Activated CD8-positive, alpha-beta T cell treated with anti-CD3 and anti-CD28 coated beads, Interleukin-2, amount 10 ng/mL, durations not matched to agents 7 days and 5 days (primary cell): ENCODE data around the gene ERVK3-1. TPM values are rescaled to one million over a fixed set of nuclear protein-coding genes. Genes with fewer than 3 reads are reported as not detected.
"Not testable (repeated sequence)": the region's sequence is repeated elsewhere in the genome, so short reads cannot be mapped to it uniquely, and the experiment has no call there.

Experiments
- ATAC-seq: fragments of 150-1000 bp; cut with Tn5 transposase; one replicate; pipeline ENCODE4 v1.10.0; 2021; ENCODE audit warnings: moderate library complexity
- CTCF ChIA-PET: fragments of 350-600 bp; sonication (Branson Sonifier 250); formaldehyde crosslinking; loops from one replicate; lab custom pipeline; 2021; ENCODE audit warnings: antibody characterized with exemption; lab: Charles Lee
- POLR2A ChIA-PET: fragments of 350-600 bp; sonication (Branson Sonifier 250); formaldehyde crosslinking; loops from one replicate; lab custom pipeline; 2021; ENCODE audit warnings: antibody characterized with exemption; lab: Charles Lee
- DNase-seq: peaks from one replicate; pipeline ENCODE4 v3.0.0-alpha.2; 2020
- H3K27ac Mint-ChIP-seq: one replicate; pipeline ENCODE4 v1.8.0; 2021; ENCODE audit warnings: mild to moderate bottlenecking, mixed read lengths
- H3K27me3 Mint-ChIP-seq: one replicate; pipeline ENCODE4 v1.8.0; 2021; ENCODE audit warnings: low read depth, mixed read lengths
- H3K36me3 Mint-ChIP-seq: one replicate; pipeline ENCODE4 v1.8.0; 2021; ENCODE audit warnings: low read depth, mixed read lengths
- H3K4me1 Mint-ChIP-seq: one replicate; pipeline ENCODE4 v1.8.0; 2021; ENCODE audit warnings: low read depth, mixed read lengths
- H3K4me3 Mint-ChIP-seq: one replicate; pipeline ENCODE4 v1.8.0; 2021; ENCODE audit warnings: mild to moderate bottlenecking, mixed read lengths
- H3K9me3 Mint-ChIP-seq: one replicate; pipeline ENCODE4 v1.8.0; 2022; ENCODE audit warnings: mixed read lengths; ENCODE audit not compliant: insufficient read depth
- total RNA-seq, 2 experiments: library from RNA; stranded (reverse); gene quantifications; one replicate each; pipeline ENCODE4 v1.2.3, GENCODE V29; 2021

ERVK3-1 gene
- total RNA-seq, 2 experiments from 2014 or later = 60.7 to 61.9 TPM

DNA sequence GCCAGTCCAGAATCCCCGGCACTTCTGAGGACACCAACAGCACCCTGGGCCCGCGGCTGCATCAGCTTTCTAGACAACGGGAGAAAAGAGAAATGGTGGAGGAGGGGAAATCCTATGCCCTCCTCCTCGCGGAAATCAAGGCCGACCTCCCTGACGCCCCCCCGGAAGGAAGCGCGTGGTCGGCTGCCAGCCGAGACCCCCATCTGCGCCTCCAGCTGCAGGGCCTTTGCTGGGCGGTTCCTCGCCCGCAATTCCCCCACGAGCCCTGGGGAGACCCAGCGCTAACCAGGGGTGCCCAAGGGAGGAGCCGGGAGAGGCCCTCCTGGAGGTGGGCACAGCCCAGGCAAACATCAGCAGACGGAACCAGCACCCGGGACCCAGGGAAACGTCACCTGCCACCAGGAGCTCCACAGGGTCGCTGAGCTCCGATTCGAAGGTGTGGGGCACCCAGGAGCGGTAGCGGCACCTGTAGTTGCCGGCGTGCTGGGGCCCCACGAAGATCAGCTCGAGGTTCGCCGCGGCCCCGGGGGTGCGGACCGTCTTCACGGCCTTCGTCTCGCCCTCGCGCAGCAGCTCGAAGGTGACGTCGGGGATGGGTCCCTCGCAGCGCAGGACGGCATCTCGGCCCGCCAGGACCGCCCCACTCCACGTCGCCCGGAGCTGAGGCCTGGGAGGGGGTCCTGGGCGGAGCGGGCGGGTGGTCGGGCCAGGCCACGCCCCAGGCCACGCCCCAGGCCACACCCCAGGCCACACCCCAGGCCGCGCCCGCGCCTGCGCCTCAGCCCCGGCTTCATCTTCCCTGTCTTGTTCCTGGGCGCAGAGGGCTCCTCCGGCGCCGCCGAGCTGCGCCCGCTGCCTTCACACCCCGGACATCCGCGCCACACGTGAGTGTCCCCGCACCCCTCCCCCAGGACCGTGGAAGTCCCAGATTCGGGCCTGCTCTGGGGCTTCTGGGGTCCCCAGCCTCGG is 42.1 kb downstream of the ERVK3-1 start:
- ATAC-seq (peak; percentile 93), DNase-seq (peak; percentile 80)
- no peaks in the 10 kb centered on the region for H3K27me3 Mint-ChIP-seq
- H3K4me1 Mint-ChIP-seq = peaks cover 31% of the 10 kb centered on the region
- ChIA-PET CTCF (interaction anchor here (0.6 to 2.4 kb wide), 7 partner anchors 9 to 172 kb away, joined by 3 to 13 read pairs (median 4); partner anchors contain the start of gene ZBTB45), POLR2A (interaction anchor here (0.6 to 3.4 kb wide), 13 partner anchors 9 to 197 kb away, joined by 3 to 25 read pairs (median 3); partner anchors contain the start of genes ERVK3-1, TRIM28, ZNF274 and ZNF497)
- H3K4me3 Mint-ChIP-seq = peak overlapping the region; percentile 95
- peaks cover 33% of the 10 kb centered on the region for H3K36me3 Mint-ChIP-seq
- no peaks in the 10 kb centered on the region for H3K9me3 Mint-ChIP-seq
- H3K27ac Mint-ChIP-seq = peak overlapping the region; percentile 87

DNA sequence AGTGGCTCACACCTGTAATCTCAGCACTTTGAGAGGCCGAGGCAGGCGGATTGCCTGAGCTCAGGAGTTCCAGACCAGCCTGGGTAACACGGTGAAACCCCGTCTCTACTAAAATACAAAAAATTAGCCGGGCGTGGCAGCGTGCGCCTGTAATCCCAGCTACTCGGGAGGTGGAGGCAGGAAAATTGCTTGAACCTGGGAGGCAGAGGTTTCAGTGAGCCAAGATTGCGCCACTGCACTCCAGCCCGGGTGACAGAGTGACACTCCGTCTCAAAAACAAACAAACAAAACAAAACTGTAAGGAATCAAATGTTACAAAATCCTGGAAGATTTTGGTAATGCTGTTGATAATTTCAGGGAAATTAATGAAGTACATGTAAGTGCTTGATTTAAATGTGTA is 42.9 kb downstream of the ERVK3-1 start:
- H3K4me1 Mint-ChIP-seq = peaks cover 31% of the 10 kb centered on the region
- not testable (repeated sequence) for DNase-seq, H3K27me3 Mint-ChIP-seq, H3K9me3 Mint-ChIP-seq
- H3K36me3 Mint-ChIP-seq = peaks cover 32% of the 10 kb centered on the region
- POLR2A ChIA-PET = interaction anchor here (0.6 to 3.4 kb wide), 7 partner anchors 8 to 196 kb away, joined by 3 to 25 read pairs (median 3); partner anchors contain the start of genes TRIM28, ZNF274 and ZNF497
- peak overlapping the region; percentile 95 for H3K4me3 Mint-ChIP-seq
- CTCF ChIA-PET = interaction anchor here (0.7 to 2.4 kb wide), 6 partner anchors 8 to 171 kb away, joined by 3 to 13 read pairs (median 4); partner anchors contain the start of gene ZBTB45
- peak overlapping the region; percentile 87 for H3K27ac Mint-ChIP-seq
- ATAC-seq = peak; percentile 2

DNA sequence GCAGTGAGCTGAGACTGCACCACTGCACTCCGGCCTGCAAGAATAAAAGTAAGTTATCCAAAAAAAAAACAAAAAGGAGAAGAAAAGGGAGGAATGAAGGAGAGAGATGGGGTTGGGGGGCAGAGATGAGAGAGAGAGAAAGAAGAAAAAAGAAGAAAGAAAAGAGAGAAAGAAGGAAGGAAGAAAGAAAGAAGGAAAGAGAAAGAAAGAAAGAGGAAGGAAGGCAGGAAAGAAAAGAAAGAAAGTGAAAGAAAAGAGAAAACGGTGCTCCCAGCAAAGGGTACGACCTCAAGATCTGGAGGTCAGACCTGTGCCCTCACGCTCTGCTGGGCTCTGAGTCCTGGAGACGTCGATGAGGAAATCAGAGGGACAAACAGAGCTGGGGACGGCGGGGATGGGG is 44.4 kb downstream of the ERVK3-1 start:
- H3K4me3 Mint-ChIP-seq = peak overlapping the region; percentile 22
- CTCF ChIA-PET = no interaction called here

DNA sequence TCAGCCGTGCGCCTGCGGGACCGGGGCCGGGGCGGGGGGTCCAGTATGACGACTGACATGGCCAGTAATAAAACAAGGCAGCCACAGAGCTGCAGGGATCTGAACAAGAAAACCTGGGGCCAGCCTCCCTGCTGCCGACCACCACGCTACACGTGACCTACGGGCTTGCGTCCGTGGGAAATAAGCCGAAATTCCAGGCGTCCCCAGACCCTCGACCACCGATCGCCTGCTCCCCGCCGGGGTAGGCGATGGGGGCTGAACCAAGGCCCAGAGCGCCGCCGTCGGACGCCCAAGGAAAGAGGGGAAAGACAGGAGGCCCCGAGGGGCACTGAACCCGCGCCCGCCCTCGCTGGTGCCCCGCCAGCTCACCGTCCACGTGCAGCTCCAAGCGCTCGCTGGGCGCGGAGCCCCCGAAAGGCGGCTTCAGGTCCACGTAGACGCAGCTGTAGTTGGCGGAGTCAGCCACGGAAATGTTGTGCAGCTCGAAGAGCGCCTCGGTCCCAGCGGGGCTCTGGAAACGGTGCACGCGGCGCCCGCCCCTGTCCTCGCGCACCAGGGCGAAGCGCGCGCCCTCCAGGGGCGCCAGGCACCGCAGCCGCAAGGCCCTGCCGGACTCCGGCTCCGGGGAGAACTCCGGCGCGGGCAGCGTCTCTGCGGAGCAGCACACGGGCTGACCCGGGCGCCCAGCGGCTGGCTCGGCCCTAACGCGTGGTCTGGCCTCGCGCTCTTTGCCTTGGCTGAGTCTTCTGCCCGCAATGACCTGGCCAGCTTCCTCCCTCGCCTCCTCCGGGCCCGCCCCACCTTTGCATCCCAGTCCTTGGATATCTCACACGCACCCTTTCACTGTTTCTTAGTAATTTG is 45.1 kb downstream of the ERVK3-1 start:
- ATAC-seq (no peak), DNase-seq (no peak)
- Mint-ChIP-seq H3K27me3 (no peaks in the 10 kb centered on the region), H3K27ac (peak overlapping the region; percentile 34), H3K4me3 (no peak overlapping the region), H3K4me1 (peaks cover 39% of the 10 kb centered on the region), H3K36me3 (peaks cover 35% of the 10 kb centered on the region), H3K9me3 (no peaks in the 10 kb centered on the region)
- CTCF ChIA-PET = no interaction called here
- POLR2A ChIA-PET = interaction anchor here (1.0 kb wide), 1 partner anchor 13 kb away, joined by 3 read pairs; the partner anchor contains the start of gene ZNF497

More for the DNA sequence above, 44.4 kb downstream of the ERVK3-1 start:
- Mint-ChIP-seq H3K9me3 (no peaks in the 10 kb centered on the region), H3K4me1 (peaks cover 33% of the 10 kb centered on the region), H3K27me3 (no peaks in the 10 kb centered on the region), H3K36me3 (peaks cover 34% of the 10 kb centered on the region), H3K27ac (peak overlapping the region; percentile 34)
- no peak for ATAC-seq
- POLR2A ChIA-PET = interaction anchor here (1.0 kb wide), 1 partner anchor 13 kb away, joined by 3 read pairs; the partner anchor contains the start of gene ZNF497
- DNase-seq = no peak

DNA sequence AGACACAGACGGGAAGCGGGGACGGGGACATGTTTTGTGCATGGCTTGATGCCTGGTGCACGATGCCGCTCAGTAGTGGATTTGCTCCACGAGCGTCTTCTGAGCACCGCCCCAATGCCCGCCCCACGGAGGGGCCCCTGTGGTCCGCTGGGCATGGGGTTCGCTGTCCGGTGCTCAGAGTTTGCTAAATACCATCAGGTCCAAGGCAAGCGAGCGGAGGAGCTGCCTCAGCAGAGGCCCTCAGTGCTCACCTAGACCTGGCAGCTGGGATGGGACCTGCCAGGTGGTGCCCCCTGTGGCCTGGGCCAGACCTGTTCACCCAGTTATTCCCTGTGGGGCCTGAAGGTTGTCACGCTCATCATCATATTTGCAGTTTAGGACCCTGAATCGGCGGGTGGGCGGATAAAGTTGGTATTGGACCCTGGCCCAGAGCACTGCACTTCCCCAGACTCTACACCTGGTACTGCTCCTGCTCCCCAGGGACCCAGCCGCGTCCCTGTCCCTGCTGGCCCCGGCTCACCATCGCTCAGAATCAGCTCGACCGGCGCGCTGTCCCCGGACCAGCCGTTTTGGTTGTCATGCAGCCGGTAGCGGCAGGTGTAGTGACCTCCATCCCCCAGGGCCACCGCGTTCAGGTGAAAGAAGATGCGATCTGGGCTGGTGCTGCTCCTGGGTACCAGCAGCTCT is 45.8 kb downstream of the ERVK3-1 start:
- POLR2A ChIA-PET = no interaction called here

DNA sequence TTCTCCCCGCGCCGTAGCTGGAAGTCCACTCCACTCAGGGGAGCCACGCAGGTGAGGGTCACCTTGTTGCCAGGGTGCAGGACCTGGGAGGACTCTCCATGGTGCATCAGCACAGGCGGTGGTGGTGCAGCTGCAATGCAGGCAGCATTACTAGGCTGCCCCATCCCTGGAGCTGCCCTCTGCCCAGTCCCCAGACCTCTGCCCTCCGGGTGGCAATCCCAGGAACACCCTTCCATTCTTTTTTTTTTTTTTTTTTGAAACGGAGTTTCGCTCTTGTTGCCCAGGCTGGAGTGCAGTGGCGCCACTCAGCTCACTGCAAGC is 46.3 kb downstream of the ERVK3-1 start:
- H3K36me3 Mint-ChIP-seq = peaks cover 43% of the 10 kb centered on the region
- DNase-seq (no peak), ATAC-seq (no peak)
- ChIA-PET CTCF (no interaction called here), POLR2A (no interaction called here)
- H3K4me3 Mint-ChIP-seq = no peak overlapping the region
- peaks cover 42% of the 10 kb centered on the region for H3K4me1 Mint-ChIP-seq
- no peaks in the 10 kb centered on the region for H3K9me3 Mint-ChIP-seq
- no peaks in the 10 kb centered on the region for H3K27me3 Mint-ChIP-seq
- no peak overlapping the region for H3K27ac Mint-ChIP-seq

More for the DNA sequence above, 45.8 kb downstream of the ERVK3-1 start:
- no peaks in the 10 kb centered on the region for H3K27me3 Mint-ChIP-seq
- no peak overlapping the region for H3K27ac Mint-ChIP-seq
- DNase-seq = no peak
- H3K4me1 Mint-ChIP-seq = peaks cover 40% of the 10 kb centered on the region
- H3K36me3 Mint-ChIP-seq = peaks cover 40% of the 10 kb centered on the region
- no peak for ATAC-seq
- no peaks in the 10 kb centered on the region for H3K9me3 Mint-ChIP-seq
- CTCF ChIA-PET = no interaction called here
- no peak overlapping the region for H3K4me3 Mint-ChIP-seq

DNA sequence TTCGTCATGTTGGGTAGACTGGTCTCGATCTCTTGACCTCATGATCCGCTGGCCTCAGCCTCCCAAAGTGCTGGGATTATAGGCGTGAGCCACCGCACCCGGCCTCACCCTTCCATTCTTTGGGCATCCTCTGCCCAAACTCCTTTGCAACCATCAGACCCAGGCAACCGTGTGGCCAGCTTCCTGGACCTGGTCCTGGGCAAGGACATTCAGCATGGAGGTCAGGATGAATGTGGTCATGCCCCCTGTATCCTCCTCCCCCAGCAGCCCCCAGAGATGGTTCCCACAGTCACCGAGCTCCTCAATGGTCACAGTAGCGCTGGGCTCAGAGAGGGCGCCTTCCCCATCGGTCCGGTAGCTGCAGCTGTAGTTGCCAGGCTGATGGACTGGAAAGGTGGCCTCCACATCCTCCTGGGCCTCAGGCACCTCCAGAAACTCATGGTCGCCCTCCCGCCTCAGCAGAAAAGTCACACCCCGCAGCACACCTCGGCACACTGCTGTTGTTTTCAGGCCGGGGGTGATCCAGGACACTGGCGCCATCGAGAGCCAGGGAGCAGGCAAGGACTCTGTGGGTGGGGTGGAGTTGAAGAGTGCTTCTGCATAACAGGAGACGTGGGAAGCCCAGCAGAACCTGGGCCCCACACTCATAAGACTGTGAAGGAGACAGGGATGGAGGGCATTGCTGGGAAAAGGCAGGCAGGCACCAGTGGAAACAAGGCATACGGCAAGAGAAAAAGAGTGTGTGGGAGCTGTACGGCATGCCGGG is 47.0 kb downstream of the ERVK3-1 start:
- no peaks in the 10 kb centered on the region for H3K9me3 Mint-ChIP-seq
- no peak for ATAC-seq
- peaks cover 45% of the 10 kb centered on the region for H3K4me1 Mint-ChIP-seq
- DNase-seq = no peak
- H3K36me3 Mint-ChIP-seq = peaks cover 43% of the 10 kb centered on the region
- no peak overlapping the region for H3K4me3 Mint-ChIP-seq
- no peak overlapping the region for H3K27ac Mint-ChIP-seq
- no peaks in the 10 kb centered on the region for H3K27me3 Mint-ChIP-seq
- ChIA-PET POLR2A (no interaction called here), CTCF (no interaction called here)

DNA sequence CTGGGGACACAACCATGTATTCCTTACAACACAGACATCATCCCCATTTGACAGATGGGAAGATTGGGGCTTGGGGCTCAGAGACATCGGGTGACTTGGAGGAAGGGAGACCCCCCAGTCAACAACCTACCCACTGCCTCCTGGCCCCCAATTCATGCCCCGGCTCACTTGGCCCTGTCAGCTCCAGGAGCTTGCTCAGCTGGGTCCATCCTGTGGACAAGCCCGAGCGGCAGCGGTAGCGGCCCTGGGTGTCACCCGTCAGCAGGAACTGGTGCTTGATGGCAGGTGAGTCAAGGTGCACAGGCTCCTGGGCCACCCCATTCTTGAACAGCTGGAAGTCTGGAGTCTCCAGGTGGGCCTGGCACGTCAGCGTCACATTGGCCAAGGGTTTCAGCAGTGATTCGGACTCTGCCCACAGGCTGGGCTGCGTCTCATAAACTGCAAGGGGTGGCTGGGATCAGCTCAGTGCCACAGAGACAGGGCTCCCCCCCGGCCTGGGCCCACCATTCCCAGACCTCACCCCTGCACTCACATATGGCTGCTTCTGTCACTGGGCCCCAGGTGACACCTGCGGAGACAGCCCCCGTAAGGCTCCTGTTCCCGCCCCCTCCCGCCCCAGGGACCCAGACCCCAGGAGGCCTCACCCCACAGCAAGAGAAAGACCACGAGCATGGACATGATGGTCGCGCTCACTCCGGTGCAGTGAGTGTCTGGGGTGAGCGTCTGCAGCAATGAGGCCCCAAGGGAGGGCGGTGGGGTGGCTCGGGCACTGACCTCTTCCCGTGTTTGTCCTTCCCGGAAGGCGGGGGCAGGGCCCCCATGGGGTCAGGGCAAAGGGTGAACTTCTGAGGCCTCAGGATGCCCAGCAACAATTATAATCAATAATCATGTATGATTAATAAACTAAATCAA is 47.8 kb downstream of the ERVK3-1 start, which contains the start of gene A1BG:
TSS of gene A1BG (minus strand) at position 733 of the 912 bp plus-strand sequence. CDS start at position 678, 55 bp downstream.
- DNase-seq = no peak
- ChIA-PET POLR2A (no interaction called here), CTCF (no interaction called here)
- Mint-ChIP-seq H3K4me1 (peaks cover 50% of the 10 kb centered on the region), H3K4me3 (no peak within 1 kb of the TSS), H3K36me3 (peaks cover 43% of the 10 kb centered on the region), H3K9me3 (no peaks in the 10 kb centered on the region), H3K27ac (no peak within 1 kb of the TSS), H3K27me3 (no peaks in the 10 kb centered on the region)
- no peak for ATAC-seq

DNA sequence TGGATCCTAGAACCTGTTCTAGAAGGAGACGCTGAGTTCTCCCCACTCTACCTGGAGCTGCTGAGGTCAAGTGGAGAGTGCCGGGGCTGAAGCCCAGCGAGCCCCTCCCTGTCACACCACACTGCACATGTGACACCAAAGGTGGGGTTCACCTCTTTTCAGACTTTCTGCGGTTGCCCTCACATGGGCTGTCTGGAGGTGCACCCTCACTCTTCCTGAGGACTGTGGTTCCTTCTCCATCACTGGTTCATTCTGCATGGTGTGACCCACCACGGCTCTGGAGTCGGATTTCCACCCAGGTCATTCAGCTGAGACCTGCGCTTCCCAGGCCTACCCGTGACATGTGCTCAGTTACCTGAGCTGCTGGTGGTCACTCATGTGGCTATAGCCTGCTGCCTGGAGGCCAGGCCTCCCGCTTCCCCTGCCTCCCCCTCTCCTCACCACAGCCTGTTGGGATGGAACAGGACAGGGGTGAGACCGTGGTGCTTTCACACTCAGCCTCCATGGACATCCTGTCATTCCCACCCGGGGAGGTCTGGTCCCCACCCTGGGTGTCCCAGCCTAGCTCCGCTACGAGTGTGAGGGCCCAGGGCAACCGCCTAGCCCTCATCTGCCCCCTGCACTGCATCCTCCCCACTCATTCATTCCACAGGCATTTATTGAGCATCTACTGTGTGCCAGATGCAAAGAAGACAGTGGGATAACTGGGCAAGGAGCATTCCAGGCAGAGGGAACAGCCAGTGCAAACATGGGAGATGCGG is 48.7 kb downstream of the ERVK3-1 start:
- H3K9me3 Mint-ChIP-seq = no peaks in the 10 kb centered on the region
- DNase-seq = no peak
- no peak overlapping the region for H3K4me3 Mint-ChIP-seq
- H3K4me1 Mint-ChIP-seq = peaks cover 45% of the 10 kb centered on the region
- ATAC-seq = no peak
- CTCF ChIA-PET = no interaction called here
- peaks cover 40% of the 10 kb centered on the region for H3K36me3 Mint-ChIP-seq
- POLR2A ChIA-PET = interaction anchor here (1.0 kb wide), 1 partner anchor 9 kb away, joined by 3 read pairs; the partner anchor contains the start of gene ZNF497
- H3K27me3 Mint-ChIP-seq = no peaks in the 10 kb centered on the region
- H3K27ac Mint-ChIP-seq = no peak overlapping the region
